NB4 (cell line): ENCODE measurements around the gene MAMDC4.

Experiments used
- MYC ChIP-seq: IDR thresholded peaks from 2 replicates; pipeline ENCODE4 v1.6.1; 2011; ENCODE audit warnings: low read depth, low read length
- POLR2A ChIP-seq: IDR thresholded peaks from 2 replicates; pipeline ENCODE4 v1.6.1; 2011; ENCODE audit warnings: mild to moderate bottlenecking; ENCODE audit not compliant: insufficient read length; ENCODE audit errors: extremely low read depth
- TF ChIP-seq, protein P1 (sequence below): IDR thresholded peaks from one replicate; pipeline ENCODE4 v1.5.1; 2012; ENCODE audit warnings: low read depth, low read length

DNA sequence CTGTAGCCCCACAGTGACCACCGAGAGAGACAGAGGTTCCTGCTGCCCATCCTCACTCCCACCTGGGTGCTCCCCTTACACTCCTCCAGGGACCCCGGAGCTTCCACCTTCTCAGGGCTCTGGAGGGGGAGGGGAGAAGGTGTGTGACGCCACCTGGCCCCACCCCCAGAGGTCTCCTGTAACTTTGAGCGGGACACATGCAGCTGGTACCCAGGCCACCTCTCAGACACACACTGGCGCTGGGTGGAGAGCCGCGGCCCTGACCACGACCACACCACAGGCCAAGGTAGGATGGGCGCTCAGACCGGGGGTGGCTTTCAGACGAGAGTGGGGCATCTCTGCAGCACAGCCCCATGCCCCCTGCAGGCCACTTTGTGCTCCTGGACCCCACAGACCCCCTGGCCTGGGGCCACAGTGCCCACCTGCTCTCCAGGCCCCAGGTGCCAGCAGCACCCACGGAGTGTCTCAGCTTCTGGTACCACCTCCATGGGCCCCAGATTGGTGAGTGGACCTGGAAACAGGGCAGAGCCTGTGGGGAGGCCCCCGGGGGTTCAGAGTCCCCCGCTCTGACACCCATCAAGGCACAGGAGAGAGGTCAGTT is 4.5 kb downstream of the MAMDC4 start:
- TF ChIP-seq, protein P1, sequence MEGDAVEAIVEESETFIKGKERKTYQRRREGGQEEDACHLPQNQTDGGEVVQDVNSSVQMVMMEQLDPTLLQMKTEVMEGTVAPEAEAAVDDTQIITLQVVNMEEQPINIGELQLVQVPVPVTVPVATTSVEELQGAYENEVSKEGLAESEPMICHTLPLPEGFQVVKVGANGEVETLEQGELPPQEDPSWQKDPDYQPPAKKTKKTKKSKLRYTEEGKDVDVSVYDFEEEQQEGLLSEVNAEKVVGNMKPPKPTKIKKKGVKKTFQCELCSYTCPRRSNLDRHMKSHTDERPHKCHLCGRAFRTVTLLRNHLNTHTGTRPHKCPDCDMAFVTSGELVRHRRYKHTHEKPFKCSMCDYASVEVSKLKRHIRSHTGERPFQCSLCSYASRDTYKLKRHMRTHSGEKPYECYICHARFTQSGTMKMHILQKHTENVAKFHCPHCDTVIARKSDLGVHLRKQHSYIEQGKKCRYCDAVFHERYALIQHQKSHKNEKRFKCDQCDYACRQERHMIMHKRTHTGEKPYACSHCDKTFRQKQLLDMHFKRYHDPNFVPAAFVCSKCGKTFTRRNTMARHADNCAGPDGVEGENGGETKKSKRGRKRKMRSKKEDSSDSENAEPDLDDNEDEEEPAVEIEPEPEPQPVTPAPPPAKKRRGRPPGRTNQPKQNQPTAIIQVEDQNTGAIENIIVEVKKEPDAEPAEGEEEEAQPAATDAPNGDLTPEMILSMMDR: peak; percentile 9
- TF ChIP-seq POLR2A (no peak), MYC (no peak)
